A549 (cell line): ENCODE results near the gene SPATS2.

ENCODE experiments used
- CTCF ChIP-seq: fragments of >200 bp; sonication (Bioruptor Twin); formaldehyde crosslinking; IDR thresholded peaks from 3 replicates; pipeline ENCODE4 v1.5.1; 2016
- FOSL2 ChIP-seq, 2 experiments: fragments of 450-650 bp in 1 of 2; fragments of >200 bp in 1 of 2; sonication (Bioruptor Twin) in 1 of 2; formaldehyde crosslinking; IDR thresholded peaks; 2 replicates each; pipeline versions ENCODE4 v1.5.0 to v1.6.1; 2016 to 2020; ENCODE audit warnings: mild to moderate bottlenecking in 1 of 2, moderate library complexity in 1 of 2
- HMGXB4 ChIP-seq: fragments of 250-450 bp; sonication (Bioruptor Pico); IDR thresholded peaks from 2 replicates; pipeline ENCODE4 v1.5.0; 2021; ENCODE audit warnings: mild to moderate bottlenecking, moderate library complexity, borderline replicate concordance
- POLR2A ChIP-seq: IDR thresholded peaks from 2 replicates; pipeline ENCODE4 v1.6.1; 2012; ENCODE audit warnings: mild to moderate bottlenecking, low read length
- POLR2AphosphoS2 ChIP-seq: conservative IDR thresholded peaks from 2 replicates; pipeline ENCODE4 v1.6.1; 2012; ENCODE audit warnings: low read length, improper control_type of control experiment, inconsistent platforms
- TF ChIP-seq, protein P1 (sequence below): IDR thresholded peaks from 2 replicates; pipeline ENCODE4 v1.6.1; 2012
- TF ChIP-seq, protein P2 (sequence below): IDR thresholded peaks from 2 replicates; pipeline ENCODE4 v1.6.1; 2012; ENCODE audit warnings: low read depth, borderline replicate concordance
- TF ChIP-seq, protein P3 (sequence below): fragments of 200-600 bp; sonication (generic); IDR thresholded peaks from 2 replicates; pipeline ENCODE4 v1.6.1; 2016; ENCODE audit warnings: antibody characterized with exemption, mild to moderate bottlenecking, moderate library complexity

GRCh38 chr12:49515266-49515665, 148.0 kb downstream of the SPATS2 start:
- TF ChIP-seq HMGXB4 (CRISPR knock-in tag) (no peak), POLR2A (no peak), CTCF (no peak), FOSL2 (IDR thresholded peaks at IDR 0.05) (peak; percentile 83), FOSL2 (CRISPR knock-in tag; IDR thresholded peaks at IDR 0.05) (peak; percentile 82), POLR2AphosphoS2 (no peak)
- TF ChIP-seq, protein P1, sequence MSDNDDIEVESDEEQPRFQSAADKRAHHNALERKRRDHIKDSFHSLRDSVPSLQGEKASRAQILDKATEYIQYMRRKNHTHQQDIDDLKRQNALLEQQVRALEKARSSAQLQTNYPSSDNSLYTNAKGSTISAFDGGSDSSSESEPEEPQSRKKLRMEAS = peak; percentile 52
- TF ChIP-seq, protein P2, sequence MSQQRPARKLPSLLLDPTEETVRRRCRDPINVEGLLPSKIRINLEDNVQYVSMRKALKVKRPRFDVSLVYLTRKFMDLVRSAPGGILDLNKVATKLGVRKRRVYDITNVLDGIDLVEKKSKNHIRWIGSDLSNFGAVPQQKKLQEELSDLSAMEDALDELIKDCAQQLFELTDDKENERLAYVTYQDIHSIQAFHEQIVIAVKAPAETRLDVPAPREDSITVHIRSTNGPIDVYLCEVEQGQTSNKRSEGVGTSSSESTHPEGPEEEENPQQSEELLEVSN = no peak
- TF ChIP-seq, protein P3, sequence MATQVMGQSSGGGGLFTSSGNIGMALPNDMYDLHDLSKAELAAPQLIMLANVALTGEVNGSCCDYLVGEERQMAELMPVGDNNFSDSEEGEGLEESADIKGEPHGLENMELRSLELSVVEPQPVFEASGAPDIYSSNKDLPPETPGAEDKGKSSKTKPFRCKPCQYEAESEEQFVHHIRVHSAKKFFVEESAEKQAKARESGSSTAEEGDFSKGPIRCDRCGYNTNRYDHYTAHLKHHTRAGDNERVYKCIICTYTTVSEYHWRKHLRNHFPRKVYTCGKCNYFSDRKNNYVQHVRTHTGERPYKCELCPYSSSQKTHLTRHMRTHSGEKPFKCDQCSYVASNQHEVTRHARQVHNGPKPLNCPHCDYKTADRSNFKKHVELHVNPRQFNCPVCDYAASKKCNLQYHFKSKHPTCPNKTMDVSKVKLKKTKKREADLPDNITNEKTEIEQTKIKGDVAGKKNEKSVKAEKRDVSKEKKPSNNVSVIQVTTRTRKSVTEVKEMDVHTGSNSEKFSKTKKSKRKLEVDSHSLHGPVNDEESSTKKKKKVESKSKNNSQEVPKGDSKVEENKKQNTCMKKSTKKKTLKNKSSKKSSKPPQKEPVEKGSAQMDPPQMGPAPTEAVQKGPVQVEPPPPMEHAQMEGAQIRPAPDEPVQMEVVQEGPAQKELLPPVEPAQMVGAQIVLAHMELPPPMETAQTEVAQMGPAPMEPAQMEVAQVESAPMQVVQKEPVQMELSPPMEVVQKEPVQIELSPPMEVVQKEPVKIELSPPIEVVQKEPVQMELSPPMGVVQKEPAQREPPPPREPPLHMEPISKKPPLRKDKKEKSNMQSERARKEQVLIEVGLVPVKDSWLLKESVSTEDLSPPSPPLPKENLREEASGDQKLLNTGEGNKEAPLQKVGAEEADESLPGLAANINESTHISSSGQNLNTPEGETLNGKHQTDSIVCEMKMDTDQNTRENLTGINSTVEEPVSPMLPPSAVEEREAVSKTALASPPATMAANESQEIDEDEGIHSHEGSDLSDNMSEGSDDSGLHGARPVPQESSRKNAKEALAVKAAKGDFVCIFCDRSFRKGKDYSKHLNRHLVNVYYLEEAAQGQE = no peak
